ENCODE data around the gene ADAT2. TPM values are rescaled to one million over a fixed set of nuclear protein-coding genes. Genes with fewer than 3 reads are reported as not detected.

The ADAT2 gene
- total and polyA plus RNA-seq, 2 of the 8 experiments (the other 6 are each of a cell fraction or from before 2014, with no cell fraction given) = 4.3 to 11.8 TPM

GRCh38 chr6:143400258-143401067 lies 50.0 kb downstream of the ADAT2 start:
- H3K56ac ChIP-seq (replicated peaks; ENCODE audit: insufficient read length, low read depth, low read length) = no peak overlapping the region
- no peaks in the 10 kb centered on the region for H4K20me1 ChIP-seq (replicated peaks in 1 of 2; ENCODE audit: control insufficient read depth in 1 of 2, insufficient read depth in 2 of 2, low read length in 2 of 2)
- FAIRE-seq (no peak), DNase-seq (ENCODE audit: low read depth in 1 of 2, low spot score in 2 of 2) (no peak)
- no peak overlapping the region for H2BK15ac ChIP-seq (ENCODE audit: low read length)
- no peak overlapping the region for H3K18ac ChIP-seq (ENCODE audit: extremely low read depth, low read length)
- H3K9me3 ChIP-seq (ENCODE audit: insufficient read depth in 2 of 2, low read depth in 1 of 2, low read length in 1 of 2) = no peaks in the 10 kb centered on the region
- no peaks in the 10 kb centered on the region for H3K27me3 ChIP-seq (replicated peaks in 1 of 4; ENCODE audit: control insufficient read depth in 3 of 4, extremely low read depth in 1 of 4, insufficient read depth in 3 of 4, low read length in 3 of 4)
- no peak overlapping the region for H4K8ac ChIP-seq (ENCODE audit: extremely low read depth, insufficient read depth, low read length)
- no peak overlapping the region for H2AK5ac ChIP-seq (ENCODE audit: low read depth, low read length)
- no peak overlapping the region for H3K9ac ChIP-seq (replicated peaks in 1 of 4; ENCODE audit: extremely low read depth in 1 of 4, low read depth in 3 of 4, low read length in 3 of 4)
- H3K27ac ChIP-seq (ENCODE audit: low read depth, low read length) = no peak overlapping the region
- H3K36me3 ChIP-seq (ENCODE audit: control insufficient read depth in 2 of 4, insufficient read depth in 4 of 4, low read length in 3 of 4) = no peaks in the 10 kb centered on the region
- no peak overlapping the region for H2BK120ac ChIP-seq (replicated peaks; ENCODE audit: low read depth, low read length)
- H3K4ac ChIP-seq (replicated peaks; ENCODE audit: insufficient read length, low read depth, low read length) = no peak overlapping the region
- no peak overlapping the region for H3K14ac ChIP-seq (ENCODE audit: insufficient read length)
- no peak overlapping the region for H3K4me2 ChIP-seq (ENCODE audit: insufficient read depth in 1 of 2, low read depth in 2 of 2, low read length in 2 of 2)
- ChIA-PET POLR2A (ENCODE audit: partially characterized antibody) (interaction anchor here (0.8 to 0.9 kb wide), 2 partner anchors 18 to 102 kb away, joined by 3 to 4 read pairs; no protein-coding TSS in a partner anchor), CTCF (ENCODE audit: partially characterized antibody) (interaction anchor here (0.6 to 3.5 kb wide), 6 partner anchors 9 to 218 kb away, joined by 3 to 15 read pairs (median 4); no protein-coding TSS in a partner anchor)
- H3K23ac ChIP-seq (ENCODE audit: insufficient read length) = no peak overlapping the region
- H2BK12ac ChIP-seq (ENCODE audit: low read depth, low read length) = no peak overlapping the region
- no peak overlapping the region for H2AFZ ChIP-seq (ENCODE audit: low read length)
- H3K4me1 ChIP-seq (replicated peaks in 1 of 4; ENCODE audit: control insufficient read depth in 3 of 4, insufficient read depth in 4 of 4, low read length in 3 of 4) = peaks cover 0 to 17% (median 3%) of the 10 kb centered on the region in 4 experiments; a peak in 4 of 7 replicates
- H4K5ac ChIP-seq (ENCODE audit: insufficient read length, low read depth, low read length) = no peak overlapping the region
- 85% methylated on average over 6 of the region's 6 CpGs; no CpG with 5 or more reads in 1 of the 2 experiments for WGBS, 2 experiments (ENCODE audit: extremely low coverage in 1 of 2, insufficient coverage in 1 of 2, insufficient read length in 1 of 2, insufficient replicate concordance in 2 of 2, low coverage in 1 of 2, low lambda C conversion rate in 2 of 2, missing lambda C conversion rate in 1 of 2)
- H3K4me3 ChIP-seq (ENCODE audit: extremely low read depth in 1 of 4, insufficient read depth in 2 of 4, low read depth in 3 of 4, low read length in 4 of 4) = no peak overlapping the region
- H2BK20ac ChIP-seq (ENCODE audit: low read length) = no peak overlapping the region
- H2BK5ac ChIP-seq (ENCODE audit: low read depth, low read length) = no peak overlapping the region
- H3K79me2 ChIP-seq (ENCODE audit: control insufficient read depth in 1 of 2, insufficient read depth in 2 of 2, low read length in 2 of 2) = no peaks in the 10 kb centered on the region
- H4K91ac ChIP-seq (replicated peaks; ENCODE audit: insufficient read length, low read length) = no peak overlapping the region
- H3K23me2 ChIP-seq (ENCODE audit: low read depth, low read length) = no peaks in the 10 kb centered on the region
- H3K79me1 ChIP-seq (ENCODE audit: low read depth, low read length) = no peaks in the 10 kb centered on the region
- TF ChIP-seq BCL11A (IDR thresholded peaks at IDR 0.05; ENCODE audit: low read depth in 2 of 2, low read length in 2 of 2) (no peak), KDM4A (IDR thresholded peaks at IDR 0.05; ENCODE audit: low read depth, low read length, severe bottlenecking) (no peak), RBBP5 (IDR thresholded peaks at IDR 0.05; ENCODE audit: borderline replicate concordance, low read depth, low read length) (no peak), PHF8 (conservative IDR thresholded peaks at IDR 0.05; ENCODE audit: low read depth, low read length) (no peak), TEAD4 (IDR thresholded peaks at IDR 0.05; ENCODE audit: low read depth, low read length) (no peak), GTF2F1 (IDR thresholded peaks at IDR 0.05; ENCODE audit: borderline replicate concordance, low read depth, low read length) (no peak), NANOG (IDR thresholded peaks at IDR 0.05; ENCODE audit: insufficient read depth, low read depth, low read length, poor library complexity, severe bottlenecking) (no peak), NRF1 (IDR thresholded peaks at IDR 0.05; ENCODE audit: low read depth, low read length) (no peak), CTBP2 (IDR thresholded peaks at IDR 0.05; ENCODE audit: borderline replicate concordance, insufficient read depth, insufficient read length, low read length) (no peak), E2F6 (IDR thresholded peaks at IDR 0.05) (no peak), SAP30 (IDR thresholded peaks at IDR 0.05; ENCODE audit: insufficient read depth, insufficient replicate concordance, low read length) (no peak)
